ENCODE measurements around the gene NINJ2.

Gene NINJ2

GRCh38 chr12:569803-570434 lies 93.3 kb downstream of the NINJ2 start:
- H3K4me3 ChIP-seq (ENCODE audit: low read depth, low read length) = peak overlapping the region; percentile 46
- no peak for DNase-seq (ENCODE audit: low read depth)
- TF ChIP-seq CTCF (IDR thresholded peaks at IDR 0.05; ENCODE audit: control insufficient read depth, extremely low read depth, insufficient read depth) = peak; percentile 99

GRCh38 chr12:569091-569676 lies 94.1 kb downstream of the NINJ2 start:
- H3K4me3 ChIP-seq (ENCODE audit: low read depth, low read length) = peak overlapping the region; percentile 46; the same call in 1 of the 2 replicates
- TF ChIP-seq CTCF (IDR thresholded peaks at IDR 0.05; ENCODE audit: control insufficient read depth, extremely low read depth, insufficient read depth) = no peak
- no peak for DNase-seq (ENCODE audit: low read depth)

GRCh38 chr12:568486-568885 lies 94.8 kb downstream of the NINJ2 start:
- DNase-seq (ENCODE audit: low read depth) = no peak
- no peak overlapping the region for H3K4me3 ChIP-seq (ENCODE audit: low read depth, low read length)
- TF ChIP-seq CTCF (IDR thresholded peaks at IDR 0.05; ENCODE audit: control insufficient read depth, extremely low read depth, insufficient read depth) = no peak

GRCh38 chr12:565589-566105 lies 97.6 kb downstream of the NINJ2 start:
- no peak for TF ChIP-seq CTCF (IDR thresholded peaks at IDR 0.05; ENCODE audit: control insufficient read depth, extremely low read depth, insufficient read depth)
- no peak for DNase-seq (ENCODE audit: low read depth)
- no peak overlapping the region for H3K4me3 ChIP-seq (ENCODE audit: low read depth, low read length)

GRCh38 chr12:565161-565560 lies 98.1 kb downstream of the NINJ2 start:
- H3K4me3 ChIP-seq (ENCODE audit: low read depth, low read length) = no peak overlapping the region
- no peak for TF ChIP-seq CTCF (IDR thresholded peaks at IDR 0.05; ENCODE audit: control insufficient read depth, extremely low read depth, insufficient read depth)
- DNase-seq (ENCODE audit: low read depth) = no peak

- no peak for DNase-seq (ENCODE audit: low read depth)
- H3K4me3 ChIP-seq (ENCODE audit: low read depth, low read length) = no peak overlapping the region
- TF ChIP-seq CTCF (IDR thresholded peaks at IDR 0.05; ENCODE audit: control insufficient read depth, extremely low read depth, insufficient read depth) = no peak
Measured at GRCh38 chr12:563787-564298, 99.4 kb downstream of the NINJ2 start.

Measured in LNCaP clone FGC (cell line).